ACC112 (cell line): ENCODE results near the gene RFNG.

Experiments used
- H2AFZ ChIP-seq: fragments of 200-600 bp; sonication (generic); one replicate; pipeline ENCODE4 v1.6.0; 2017; ENCODE audit warnings: antibody characterized with exemption, low read length; ENCODE audit not compliant: unreplicated experiment
- H3K27ac ChIP-seq: fragments of 200-600 bp; sonication (generic); 2 replicates; pipeline ENCODE4 v1.5.1; 2014; ENCODE audit warnings: low read depth, mild to moderate bottlenecking, antibody characterized with exemption, low read length, moderate library complexity
- H3K27me3 ChIP-seq: fragments of 200-600 bp; sonication (generic); 2 replicates; pipeline ENCODE4 v1.6.1; 2014; ENCODE audit warnings: mild to moderate bottlenecking, antibody characterized with exemption, low read length, moderate library complexity, mixed read lengths; ENCODE audit not compliant: insufficient read depth
- H3K36me3 ChIP-seq: fragments of 200-600 bp; sonication (generic); 2 replicates; pipeline ENCODE4 v1.6.1; 2016; ENCODE audit warnings: mild to moderate bottlenecking, antibody characterized with exemption, low read length, moderate library complexity, mixed read lengths; ENCODE audit not compliant: insufficient read depth
- H3K4me1 ChIP-seq: fragments of 200-600 bp; sonication (generic); one replicate; pipeline ENCODE4 v1.6.1; 2016; ENCODE audit warnings: low read length, mixed read lengths; ENCODE audit not compliant: insufficient read depth, unreplicated experiment, control insufficient read depth
- H3K4me3 ChIP-seq: fragments of 200-600 bp; sonication (generic); 2 replicates; pipeline ENCODE4 v1.5.1; 2014; ENCODE audit warnings: mild to moderate bottlenecking, low read depth, low read length
- H3K79me2 ChIP-seq: fragments of 200-600 bp; sonication (generic); one replicate; pipeline ENCODE4 v1.6.0; 2016; ENCODE audit warnings: low read length; ENCODE audit not compliant: control insufficient read depth, unreplicated experiment, insufficient read depth

The RFNG gene

GRCh38 chr17:82008941-82009405 lies 42.6 kb downstream of the RFNG start:
- Histone ChIP-seq H3K4me3 (no peak overlapping the region), H3K4me1 (peaks cover 28% of the 10 kb centered on the region), H2AFZ (no peak overlapping the region), H3K79me2 (no peaks in the 10 kb centered on the region), H3K27me3 (no peaks in the 10 kb centered on the region), H3K27ac (no peak overlapping the region), H3K36me3 (no peaks in the 10 kb centered on the region)

DNA sequence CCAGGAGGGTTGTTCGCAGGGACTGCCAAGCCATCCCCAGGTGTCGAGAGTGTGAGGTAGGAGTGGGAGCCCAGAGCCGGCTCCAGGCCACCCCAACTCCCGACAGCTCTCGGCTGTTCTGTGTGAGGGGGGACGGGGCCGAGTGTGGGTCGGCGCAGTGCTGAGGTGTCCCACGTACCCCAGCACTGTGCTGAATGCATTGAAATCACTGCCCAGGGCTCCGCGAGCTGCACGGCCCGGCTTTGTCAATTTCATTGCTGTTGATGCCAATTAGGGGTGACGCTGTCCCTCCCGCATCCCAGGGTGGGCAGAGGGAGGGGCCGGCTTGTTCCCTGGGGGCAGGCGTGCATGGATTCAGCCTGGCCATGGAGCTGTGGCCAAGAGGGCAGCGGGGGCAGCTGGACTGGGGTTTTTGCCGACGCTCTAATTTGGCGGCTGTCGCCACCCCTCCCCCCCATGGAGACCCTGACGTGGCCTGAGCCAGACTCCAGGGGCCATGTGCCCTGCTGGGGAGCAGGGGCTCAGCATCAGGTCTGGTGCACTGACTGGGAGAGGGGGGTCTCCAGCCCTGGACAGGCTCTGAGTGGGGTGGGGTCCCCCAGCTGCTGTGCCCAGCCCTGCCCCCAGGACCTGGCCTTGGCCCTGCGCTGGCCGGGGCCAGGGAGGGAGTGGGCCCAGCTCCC lies 43.2 kb downstream of the RFNG start:
- no peak overlapping the region for H3K27ac ChIP-seq
- no peaks in the 10 kb centered on the region for H3K27me3 ChIP-seq
- no peaks in the 10 kb centered on the region for H3K79me2 ChIP-seq
- no peaks in the 10 kb centered on the region for H3K36me3 ChIP-seq
- no peak overlapping the region for H3K4me3 ChIP-seq
- no peak overlapping the region for H2AFZ ChIP-seq
- peaks cover 31% of the 10 kb centered on the region for H3K4me1 ChIP-seq

DNA sequence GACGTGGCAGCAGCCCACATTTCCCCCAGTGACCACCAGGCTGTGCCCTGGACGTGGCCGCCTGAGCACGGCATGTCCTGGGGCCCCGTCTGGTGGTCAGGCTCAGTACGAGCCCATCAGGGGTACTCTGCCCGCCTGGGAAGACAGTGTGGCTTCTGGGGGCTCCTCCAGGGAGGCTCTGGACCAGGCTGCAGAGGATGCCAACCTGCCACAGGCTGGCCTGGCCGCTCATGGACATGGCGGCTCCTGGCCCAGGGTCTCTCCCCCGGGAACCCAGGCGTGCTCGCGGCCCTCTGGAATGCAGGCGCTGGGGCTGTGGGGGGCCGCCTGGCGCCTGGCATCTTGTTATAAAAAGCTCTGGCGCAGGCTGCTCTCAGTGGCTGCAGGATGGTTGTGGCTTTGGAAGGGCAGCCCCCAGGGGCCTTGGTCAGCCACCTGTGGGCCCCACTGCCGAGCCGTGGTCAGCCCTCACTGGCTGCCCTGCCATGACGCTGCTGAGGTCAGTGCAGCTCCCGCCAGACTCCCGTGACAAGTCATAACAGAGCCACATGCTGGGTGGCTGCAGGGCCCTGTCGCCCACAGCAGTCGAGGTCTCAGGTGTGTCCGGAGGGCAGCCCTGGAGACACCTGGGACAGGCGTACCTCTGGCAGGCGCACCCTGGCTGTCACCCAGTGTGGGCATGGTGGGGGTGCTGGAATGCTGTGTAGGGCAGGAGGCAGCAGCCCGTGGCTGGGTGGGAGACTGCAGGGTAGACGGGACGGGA lies 43.9 kb downstream of the RFNG start:
- no peak overlapping the region for H2AFZ ChIP-seq
- H3K4me3 ChIP-seq, result no peak overlapping the region
- H3K27me3 ChIP-seq, result no peaks in the 10 kb centered on the region
- H3K27ac ChIP-seq, result no peak overlapping the region
- H3K79me2 ChIP-seq, result no peaks in the 10 kb centered on the region
- H3K4me1 ChIP-seq, result peaks cover 38% of the 10 kb centered on the region
- no peaks in the 10 kb centered on the region for H3K36me3 ChIP-seq

GRCh38 chr17:82007228-82007494 lies 44.5 kb downstream of the RFNG start:
- H3K27me3 ChIP-seq, result no peaks in the 10 kb centered on the region
- no peak overlapping the region for H3K4me3 ChIP-seq
- no peak overlapping the region for H2AFZ ChIP-seq
- H3K4me1 ChIP-seq, result peaks cover 39% of the 10 kb centered on the region
- no peaks in the 10 kb centered on the region for H3K79me2 ChIP-seq
- no peak overlapping the region for H3K27ac ChIP-seq
- H3K36me3 ChIP-seq, result no peaks in the 10 kb centered on the region

GRCh38 chr17:82006468-82007227 lies 45.0 kb downstream of the RFNG start:
- no peak overlapping the region for H3K4me3 ChIP-seq
- no peak overlapping the region for H3K27ac ChIP-seq
- no peak overlapping the region for H2AFZ ChIP-seq
- H3K4me1 ChIP-seq, result peaks cover 39% of the 10 kb centered on the region
- H3K27me3 ChIP-seq, result no peaks in the 10 kb centered on the region
- H3K36me3 ChIP-seq, result no peaks in the 10 kb centered on the region
- no peaks in the 10 kb centered on the region for H3K79me2 ChIP-seq

DNA sequence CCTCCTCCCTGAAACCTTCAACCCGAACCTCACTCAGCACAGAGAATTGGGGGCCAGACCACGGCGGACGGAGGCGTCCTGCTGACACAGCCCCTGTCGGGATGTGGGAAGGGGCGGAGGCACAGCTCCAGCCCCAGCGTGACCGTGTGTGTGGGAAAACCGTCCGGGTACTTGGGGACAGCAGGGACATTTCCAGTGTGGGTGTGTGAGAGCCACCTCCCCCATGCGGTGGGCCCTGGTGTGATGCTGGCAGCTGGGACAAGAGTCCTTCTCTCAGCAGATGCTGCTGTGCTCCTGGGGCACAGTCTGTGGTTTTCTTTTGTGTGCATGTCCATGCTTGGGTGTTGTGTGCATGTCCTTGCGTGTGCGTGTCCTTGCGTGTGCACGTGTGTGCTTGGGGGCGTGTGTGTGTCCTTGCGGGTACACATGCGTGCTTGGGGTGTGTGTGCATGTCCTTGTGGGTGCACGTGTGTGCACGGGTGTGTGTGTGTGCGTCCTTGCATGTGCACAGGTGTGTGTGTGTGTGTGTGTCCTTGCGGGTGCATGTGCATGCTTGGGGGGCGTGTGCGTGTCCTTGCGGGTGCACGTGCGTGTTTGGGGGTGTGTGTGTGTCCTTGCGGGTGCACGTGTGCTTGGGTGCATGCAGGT lies 45.8 kb downstream of the RFNG start:
- Histone ChIP-seq H3K27me3 (no peaks in the 10 kb centered on the region), H3K4me3 (no peak overlapping the region), H2AFZ (no peak overlapping the region), H3K27ac (no peak overlapping the region), H3K4me1 (peaks cover 39% of the 10 kb centered on the region), H3K79me2 (no peaks in the 10 kb centered on the region), H3K36me3 (no peaks in the 10 kb centered on the region)

DNA sequence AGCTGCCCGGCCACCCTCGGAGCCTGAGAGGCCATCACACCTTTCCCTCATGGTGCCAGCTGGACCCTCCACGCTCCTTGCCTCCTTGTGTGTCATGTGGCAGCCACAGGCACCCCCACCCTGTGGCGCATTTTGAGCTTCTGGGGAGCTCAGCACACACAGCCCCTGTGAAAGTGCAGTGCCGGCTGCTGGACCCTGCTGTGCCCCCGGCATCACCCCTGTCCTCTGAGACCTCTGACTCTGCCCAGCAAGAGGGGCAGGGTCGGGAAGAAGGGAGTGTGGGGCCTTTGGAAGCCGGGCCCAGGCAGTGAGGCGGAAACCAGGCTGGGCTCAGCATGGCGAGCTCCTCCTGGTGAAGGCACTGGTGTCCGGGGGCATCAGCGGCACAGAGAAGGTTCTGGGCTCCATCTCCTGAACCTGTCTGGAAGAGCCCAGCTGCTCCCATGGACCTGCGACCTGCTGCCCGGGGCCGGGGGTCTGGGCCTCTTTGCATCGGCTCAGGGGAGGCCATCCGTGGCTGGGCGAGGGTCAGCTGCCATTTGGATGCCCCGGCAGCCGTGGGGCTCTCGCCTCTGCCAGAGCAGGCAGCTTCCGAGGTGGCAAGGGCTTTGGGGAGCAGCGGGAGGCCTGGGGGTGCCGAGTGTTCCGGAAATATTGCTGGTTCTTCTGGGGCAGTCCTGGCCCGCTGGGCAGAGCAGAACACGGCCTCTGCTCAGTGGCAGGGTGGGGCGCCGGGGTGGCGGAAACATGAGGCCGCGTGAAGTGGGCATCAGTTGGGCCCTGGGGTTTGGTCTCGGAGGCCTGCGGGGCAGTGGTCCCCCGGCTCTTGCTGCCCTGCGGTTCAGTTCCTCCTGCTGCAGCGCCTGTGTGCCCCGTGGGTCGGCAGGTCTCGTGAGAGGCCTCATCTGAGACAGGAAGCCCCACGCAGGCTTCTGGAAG lies 46.8 kb downstream of the RFNG start:
- no peaks in the 10 kb centered on the region for H3K36me3 ChIP-seq
- no peak overlapping the region for H3K4me3 ChIP-seq
- no peaks in the 10 kb centered on the region for H3K79me2 ChIP-seq
- H3K27ac ChIP-seq, result peak overlapping the region; percentile 77
- peaks cover 39% of the 10 kb centered on the region for H3K4me1 ChIP-seq
- no peaks in the 10 kb centered on the region for H3K27me3 ChIP-seq
- no peak overlapping the region for H2AFZ ChIP-seq

DNA sequence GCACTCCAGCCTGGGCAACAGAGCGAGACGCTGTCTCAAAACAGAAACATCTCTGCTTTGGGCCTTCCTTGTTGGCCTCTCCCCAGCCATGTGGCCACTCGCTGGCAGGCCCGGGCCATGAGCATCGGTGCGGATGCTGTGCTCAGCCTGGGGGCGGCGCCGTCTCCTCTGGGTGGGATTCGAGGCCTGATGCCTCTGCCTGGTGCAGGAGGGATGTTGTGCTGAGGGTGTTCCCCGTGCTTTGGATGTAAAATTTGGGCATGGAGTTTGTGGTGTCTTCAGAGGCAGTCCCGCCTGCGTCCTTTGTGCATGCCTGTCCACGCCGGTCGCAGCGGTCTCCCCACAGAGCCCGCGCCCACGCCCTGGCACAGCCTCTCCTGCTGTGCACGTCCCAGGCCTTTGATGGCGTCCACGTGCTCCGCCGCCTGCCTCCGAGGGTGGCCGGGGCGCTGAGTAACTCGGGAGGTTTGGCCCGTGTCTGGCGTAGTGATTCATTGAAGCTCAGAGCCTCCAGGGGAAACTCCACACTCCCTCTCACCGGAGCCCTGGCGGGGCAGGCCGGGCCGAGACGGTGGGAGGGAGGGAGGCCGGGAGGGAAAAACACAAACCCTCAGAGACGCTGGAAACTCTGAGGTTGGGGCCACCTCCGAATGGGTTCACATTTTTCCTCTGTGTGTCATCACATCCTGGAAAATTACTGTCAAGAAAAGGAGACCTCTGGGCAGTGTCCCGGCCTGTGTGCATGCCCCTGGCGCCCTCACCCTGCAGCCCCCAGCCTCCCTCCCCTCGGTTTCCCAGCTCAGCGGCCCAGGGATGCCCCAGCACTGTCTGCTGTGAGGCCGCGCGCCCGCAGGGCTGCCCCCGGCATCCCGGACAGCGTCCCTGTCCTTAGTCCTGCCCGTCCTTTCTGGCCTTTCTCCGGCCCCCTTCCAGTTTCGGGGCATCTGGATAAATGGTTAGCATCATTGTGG lies 47.9 kb downstream of the RFNG start:
- H3K27ac ChIP-seq, result peak overlapping the region; percentile 77
- no peaks in the 10 kb centered on the region for H3K79me2 ChIP-seq
- peak overlapping the region; percentile 48 for H2AFZ ChIP-seq
- peaks cover 39% of the 10 kb centered on the region for H3K4me1 ChIP-seq
- no peaks in the 10 kb centered on the region for H3K36me3 ChIP-seq
- peak overlapping the region; percentile 8; the same call in 1 of the 2 replicates for H3K4me3 ChIP-seq
- H3K27me3 ChIP-seq, result no peaks in the 10 kb centered on the region

- no peaks in the 10 kb centered on the region for H3K79me2 ChIP-seq
- no peak overlapping the region for H3K27ac ChIP-seq
- H3K27me3 ChIP-seq, result no peaks in the 10 kb centered on the region
- H3K36me3 ChIP-seq, result no peaks in the 10 kb centered on the region
- peaks cover 35% of the 10 kb centered on the region for H3K4me1 ChIP-seq
- H2AFZ ChIP-seq, result no peak overlapping the region
- no peak overlapping the region for H3K4me3 ChIP-seq
Observed at GRCh38 chr17:82001571-82002056, 50.0 kb downstream of the RFNG start.
